ENCODE data around the gene IL17D.
"Not testable (repeated sequence)": the region's sequence is repeated elsewhere in the genome, so short reads cannot be mapped to it uniquely, and the experiment has no call there.

Gene IL17D

DNA sequence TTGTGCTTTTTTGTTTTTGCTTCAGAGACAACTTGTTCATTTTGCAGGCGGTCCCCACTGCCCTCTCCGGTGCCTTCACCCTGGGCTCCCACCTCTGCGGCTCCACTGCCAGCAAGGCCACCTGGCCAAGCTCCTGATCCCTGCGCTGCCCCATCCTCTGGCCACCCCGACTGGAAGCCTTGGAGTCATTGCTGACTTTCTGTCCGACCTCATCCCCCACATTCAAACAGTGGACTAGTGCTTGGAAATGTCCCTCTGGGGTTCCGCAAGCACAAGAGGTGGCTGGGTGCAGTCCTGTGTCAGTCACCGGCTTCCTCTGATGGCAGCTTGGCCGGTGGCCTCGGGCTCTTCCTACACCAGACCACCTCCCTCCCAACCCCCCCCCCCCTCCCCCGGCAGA is 17.0 kb downstream of the IL17D start:
- DNase-seq: no peak

GRCh38 chr13:20721058-20721453 is 17.6 kb downstream of the IL17D start:
- DNase-seq: no peak

- DNase-seq: no peak
Observed at GRCh38 chr13:20721454-20722357, 18.2 kb downstream of the IL17D start.

DNA sequence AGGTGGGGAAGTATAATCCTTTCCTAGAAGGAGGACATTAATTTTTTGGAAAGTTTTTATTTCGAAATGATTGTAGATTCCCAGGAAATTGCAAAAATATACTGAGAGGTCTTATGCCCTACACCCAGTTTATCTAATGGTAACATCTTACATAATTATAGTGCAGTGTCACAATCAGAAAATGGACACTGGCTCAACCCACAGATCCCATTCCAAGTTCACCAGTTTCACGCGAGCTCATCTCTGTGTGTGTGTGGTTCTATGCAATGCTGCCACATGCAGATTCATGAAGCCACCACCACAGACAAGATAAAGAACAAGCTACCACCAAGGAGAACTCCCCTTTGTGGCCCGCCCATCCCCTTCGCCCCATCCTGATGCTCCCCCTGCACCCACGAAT is 24.4 kb downstream of the IL17D start:
- no peak for DNase-seq

DNA sequence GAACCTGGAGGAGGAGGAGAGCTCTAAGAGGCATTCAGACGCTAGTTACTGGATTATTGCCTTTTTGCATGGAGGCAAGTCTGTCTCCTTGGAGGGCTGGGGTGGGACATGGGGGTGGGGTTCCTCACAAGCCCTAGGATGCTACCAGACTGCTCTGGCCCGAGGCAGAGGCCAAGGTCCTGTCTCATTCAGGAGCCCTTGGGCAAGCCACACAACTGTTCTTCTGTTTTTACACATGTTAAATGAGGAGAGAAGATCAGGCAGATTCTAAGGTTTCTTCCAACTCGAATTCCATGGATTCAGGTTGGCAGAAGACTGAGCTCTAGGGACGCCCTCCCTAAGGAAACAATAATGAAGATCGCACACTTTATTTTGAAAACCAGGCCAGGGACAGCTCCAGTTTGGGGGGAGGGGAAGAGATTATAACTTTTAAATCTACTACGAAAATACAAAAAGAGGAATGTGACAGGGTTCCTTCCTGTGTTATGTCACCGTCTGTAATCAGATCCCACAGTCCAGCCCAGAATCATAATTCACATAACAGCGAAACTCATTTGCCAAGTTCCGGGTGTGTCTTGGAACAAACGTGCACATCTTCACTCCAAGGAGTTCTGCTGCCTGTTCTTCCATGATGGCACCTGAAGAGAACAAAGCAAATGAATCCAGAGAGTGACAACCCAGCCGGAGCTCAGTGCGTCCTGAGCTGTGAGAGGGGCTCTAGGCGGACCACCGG is 25.2 kb downstream of the IL17D start:
- DNase-seq: no peak

DNA sequence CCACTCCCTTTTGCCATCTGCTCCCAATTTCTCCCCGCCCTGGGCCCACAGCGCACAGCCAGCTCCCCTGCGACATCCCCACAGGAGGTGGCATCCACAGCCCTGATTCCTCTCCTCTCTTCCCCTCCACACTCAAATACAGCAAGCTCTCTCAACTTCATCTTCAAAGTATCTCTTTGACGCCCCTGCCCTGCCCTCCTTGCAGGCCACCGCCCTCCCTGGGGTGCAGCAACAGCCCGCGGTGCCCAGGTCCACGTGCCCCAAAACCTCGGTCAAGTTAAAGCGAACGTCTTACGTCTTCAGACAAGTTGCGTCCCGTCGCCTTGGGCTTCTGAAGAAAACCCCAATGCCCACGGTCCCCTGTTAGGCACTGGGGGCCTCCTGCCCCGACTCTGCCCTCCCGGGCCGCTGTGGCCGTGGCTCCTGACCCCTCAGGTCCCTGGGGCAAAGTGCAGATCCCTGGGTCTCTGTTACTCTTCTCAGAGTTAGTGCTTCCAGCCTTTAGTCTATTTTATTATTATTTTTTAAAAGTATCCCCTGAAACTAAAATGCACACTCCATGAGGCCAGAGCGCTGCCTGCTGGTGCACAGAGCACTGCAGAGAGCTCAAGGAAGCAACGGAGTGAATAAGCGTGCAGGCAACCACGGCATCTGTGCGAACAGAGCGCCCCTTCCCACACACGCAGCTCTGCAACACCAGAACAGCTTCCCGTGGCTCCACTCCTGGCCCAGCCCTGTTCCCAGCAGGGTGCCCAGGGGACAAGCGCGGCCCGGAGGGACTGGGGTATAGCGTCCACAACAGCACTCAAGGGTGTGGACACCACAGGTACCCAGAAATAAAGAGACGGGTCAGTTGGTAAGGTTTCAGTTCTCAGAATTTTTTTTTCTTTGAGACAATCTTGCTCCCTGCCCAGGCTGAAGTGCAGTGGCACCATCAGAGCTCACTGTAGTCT is 26.4 kb downstream of the IL17D start:
- DNase-seq: no peak

GRCh38 chr13:20738616-20739015 is 35.1 kb downstream of the IL17D start:
- no peak for DNase-seq

DNA sequence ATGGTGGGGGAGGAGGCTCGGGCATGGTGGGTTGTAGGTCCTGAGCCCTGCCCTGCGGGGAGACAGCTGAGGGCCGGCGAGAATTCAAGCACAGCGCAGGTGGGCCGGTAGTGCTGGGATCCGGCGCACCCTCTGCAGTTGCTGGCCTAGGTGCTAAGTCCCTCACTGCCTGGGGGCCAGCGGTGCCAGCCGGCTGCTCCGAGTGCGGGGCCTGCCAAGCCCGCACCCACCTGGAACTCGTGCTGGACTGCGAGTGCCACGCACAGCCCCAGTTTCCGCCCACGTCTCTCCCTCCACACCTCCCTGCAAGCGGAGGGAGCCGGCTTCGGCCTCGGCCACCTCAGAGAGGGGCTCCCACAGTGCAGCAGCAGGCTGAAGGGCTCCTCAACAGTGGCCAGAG is 36.5 kb downstream of the IL17D start:
- DNase-seq: no peak

DNA sequence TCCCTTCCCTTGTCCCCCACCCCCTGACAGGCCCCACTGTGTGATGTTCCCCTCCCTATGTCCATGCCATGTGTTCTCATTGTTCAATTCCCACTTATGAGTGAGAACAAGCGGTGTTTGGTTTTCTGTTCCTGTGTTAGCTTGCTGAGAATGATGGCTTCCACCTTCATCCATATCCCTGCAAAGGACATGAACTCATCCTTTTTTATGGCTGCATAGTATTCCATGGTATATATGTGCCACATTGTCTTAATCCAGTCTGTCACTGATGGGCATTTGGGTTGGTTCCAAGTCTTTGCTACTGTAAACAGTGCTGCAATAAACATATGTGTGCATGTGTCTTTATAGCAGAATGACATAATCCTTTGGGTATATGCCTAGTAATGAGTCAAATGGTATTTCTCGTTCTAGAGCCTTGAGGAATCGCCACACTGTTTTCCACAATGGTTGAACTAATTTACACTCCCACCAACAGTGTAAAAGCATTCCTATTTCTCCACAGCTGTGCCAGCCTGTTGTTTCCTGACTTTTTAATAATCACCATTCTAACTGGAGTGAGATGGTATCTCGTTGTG is 40.4 kb downstream of the IL17D start:
- DNase-seq: not testable (repeated sequence)

GRCh38 chr13:20749377-20749776 is 45.9 kb downstream of the IL17D start:
- no peak for DNase-seq

DNA sequence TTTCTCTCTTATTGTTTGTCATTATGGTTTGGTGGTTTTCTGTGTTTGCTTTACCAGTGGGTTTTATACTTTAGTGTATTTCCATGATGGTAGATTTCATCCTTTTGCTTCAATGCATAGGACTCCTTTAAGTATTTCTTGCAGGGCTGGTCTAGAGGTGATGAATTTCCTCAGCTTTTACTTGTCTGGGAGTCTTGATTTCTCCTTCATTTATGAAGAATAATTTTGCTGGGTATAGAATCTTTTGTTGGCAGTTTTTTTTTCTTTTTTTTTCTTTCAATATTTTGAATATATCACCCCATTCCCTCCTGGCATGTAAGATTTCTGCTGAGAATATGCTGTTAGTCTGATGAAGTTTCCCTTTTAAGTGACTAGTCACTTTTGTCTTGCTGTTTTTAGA is 50.5 kb downstream of the IL17D start:
- DNase-seq: no peak

GRCh38 chr13:20760872-20761271 is 57.4 kb downstream of the IL17D start:
- no peak for DNase-seq

DNA sequence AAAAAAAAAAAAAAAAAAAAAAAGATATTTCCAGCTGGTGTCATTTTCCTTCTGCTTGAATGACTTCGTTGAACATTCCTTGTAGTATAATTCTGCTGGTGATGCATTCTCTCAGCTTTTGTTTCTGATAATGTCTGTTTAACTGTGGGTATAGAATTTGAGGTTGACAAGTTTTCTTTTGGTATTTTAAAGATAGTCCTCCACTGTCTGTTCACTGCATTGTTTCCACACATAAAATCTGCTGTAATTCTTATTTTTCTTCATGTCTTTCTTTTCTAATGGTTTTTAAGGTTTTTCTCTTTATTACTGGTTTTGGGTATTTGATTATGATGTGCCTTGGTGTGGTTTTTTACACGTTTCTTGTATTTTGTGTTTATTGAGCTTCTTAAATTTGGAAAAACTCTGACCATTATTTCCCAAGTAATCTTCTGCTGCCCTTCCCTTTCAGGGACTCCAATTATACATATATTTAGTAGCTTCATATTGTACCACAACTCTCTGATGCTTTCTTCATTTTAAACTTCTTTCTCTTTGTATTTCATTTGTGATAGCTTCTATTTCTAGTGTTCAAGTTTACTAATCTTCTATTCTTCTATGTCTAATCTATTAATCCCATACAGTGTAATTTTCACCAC is 63.9 kb downstream of the IL17D start:
- no peak for DNase-seq

GRCh38 chr13:20769091-20769490 is 65.6 kb downstream of the IL17D start:
- DNase-seq: no peak

GRCh38 chr13:20769834-20770233 is 66.3 kb downstream of the IL17D start:
- DNase-seq: no peak
